Measurements from ENCODE around the gene CARF.

GRCh38 chr2:202990501-202990900, 78.4 kb downstream of the CARF start:
- TF ChIP-seq CTCF (conservative IDR thresholded peaks at IDR 0.05 in 1 of 2, IDR thresholded peaks at IDR 0.05 in 1 of 2; ENCODE audit: low read depth in 1 of 2, low read length in 2 of 2) (no peak), EZH2 (IDR thresholded peaks at IDR 0.05; ENCODE audit: low read length, missing control alignments) (no peak)

Data from fibroblast of lung (primary cell).